Upper lobe of right lung (tissue), 1 donor: ENCODE results near the gene WRNIP1. TPM values are rescaled to one million over a fixed set of nuclear protein-coding genes. Genes with fewer than 3 reads are reported as not detected.

Source experiments
- ATAC-seq: fragments of 200-7000 bp; cut with Tn5 transposase; one replicate; pipeline ENCODE4 v1.9.1; 2020; ENCODE audit warnings: mild to moderate bottlenecking, moderate library complexity
- DNase-seq: peaks from one replicate; pipeline ENCODE4 v3.0.0-alpha.2; 2020
- H3K27ac ChIP-seq: fragments of 200-600 bp; one replicate; pipeline ENCODE4 v1.8.0; 2022
- H3K27me3 ChIP-seq: fragments of 200-600 bp; one replicate; pipeline ENCODE4 v1.8.0; 2022; ENCODE audit warnings: mild to moderate bottlenecking
- H3K36me3 ChIP-seq: fragments of 200-600 bp; one replicate; pipeline ENCODE4 v1.8.0; 2022
- H3K4me1 ChIP-seq: fragments of 200-600 bp; one replicate; pipeline ENCODE4 v1.8.0; 2022
- H3K4me3 ChIP-seq: fragments of 200-600 bp; one replicate; pipeline ENCODE4 v1.8.0; 2022; ENCODE audit warnings: mild to moderate bottlenecking
- H3K9me3 ChIP-seq: fragments of 200-600 bp; one replicate; pipeline ENCODE4 v1.8.0; 2022
- CTCF ChIP-seq: fragments of 200-600 bp; IDR thresholded peaks from one replicate; pipeline ENCODE4 v1.8.0; 2022; ENCODE audit warnings: antibody characterized with exemption
- intact Hi-C: fragments of 100-400 bp; cut with DNase I; formaldehyde crosslinking; loops from one replicate; pipeline ENCODE4 v1.11.0; 2022
- total RNA-seq: library from RNA; stranded (reverse); fragmentation: NEBNext Ultra II Directional; extraction: Animal tissue kit (Norgen Biotek cat#: 25700); gene quantifications from one replicate; pipeline ENCODE4 v1.2.1, GENCODE V29; 2021
- donor health status: DM: no; HTN: yes; CAD: no; lungs with severe emphysema.

The WRNIP1 gene
- total RNA-seq, 1 donor from 2014 or later = 42.9 TPM

GRCh38 chr6:2748183-2748582, 17.0 kb upstream of the WRNIP1 start:
- H3K4me1 ChIP-seq = no peaks in the 10 kb centered on the region
- TF ChIP-seq CTCF = no peak
- H3K36me3 ChIP-seq = no peaks in the 10 kb centered on the region
- H3K27ac ChIP-seq = no peak overlapping the region
- H3K4me3 ChIP-seq = no peak overlapping the region
- DNase-seq = no peak
- H3K27me3 ChIP-seq = no peaks in the 10 kb centered on the region
- H3K9me3 ChIP-seq = no peaks in the 10 kb centered on the region
- no peak for ATAC-seq
- intact Hi-C loops = no loop called here

GRCh38 chr6:2749969-2750600, 15.1 kb upstream of the WRNIP1 start:
- DNase-seq (no peak), ATAC-seq (peak; percentile 84)
- intact Hi-C loops = no loop called here
- no peaks in the 10 kb centered on the region for H3K9me3 ChIP-seq
- TF ChIP-seq CTCF = peak; percentile 95
- H3K4me1 ChIP-seq = no peaks in the 10 kb centered on the region
- no peak overlapping the region for H3K27ac ChIP-seq
- H3K36me3 ChIP-seq = no peaks in the 10 kb centered on the region
- no peaks in the 10 kb centered on the region for H3K27me3 ChIP-seq
- no peak overlapping the region for H3K4me3 ChIP-seq

- DNase-seq = no peak
- ATAC-seq = no peak
- Histone ChIP-seq H3K4me3 (no peak within 1 kb of the TSS), H3K27me3 (no peaks in the 10 kb centered on the region), H3K27ac (no peak within 1 kb of the TSS), H3K36me3 (no peaks in the 10 kb centered on the region), H3K9me3 (no peaks in the 10 kb centered on the region), H3K4me1 (no peaks in the 10 kb centered on the region)
- TF ChIP-seq CTCF = no peak
- intact Hi-C loops = no loop called here
Measured at GRCh38 chr6:2750832-2751231, 14.4 kb upstream of the WRNIP1 start, which contains the start of gene MYLK4. MYLK4 (minus strand) TSS chr6:2750922; CDS start chr6:2749294, 1,628 bp downstream.

- H3K27ac ChIP-seq = no peak overlapping the region
- H3K36me3 ChIP-seq = no peaks in the 10 kb centered on the region
- no peaks in the 10 kb centered on the region for H3K27me3 ChIP-seq
- no peak for DNase-seq
- H3K9me3 ChIP-seq = no peaks in the 10 kb centered on the region
- ATAC-seq = no peak
- no peak overlapping the region for H3K4me3 ChIP-seq
- no peaks in the 10 kb centered on the region for H3K4me1 ChIP-seq
- intact Hi-C loops = no loop called here
- TF ChIP-seq CTCF = no peak
Measured at GRCh38 chr6:2751871-2752270, 13.3 kb upstream of the WRNIP1 start.

- ATAC-seq = no peak
- Histone ChIP-seq H3K27me3 (no peaks in the 10 kb centered on the region), H3K9me3 (no peaks in the 10 kb centered on the region), H3K4me3 (no peak overlapping the region), H3K27ac (no peak overlapping the region), H3K4me1 (no peaks in the 10 kb centered on the region), H3K36me3 (no peaks in the 10 kb centered on the region)
- intact Hi-C loops = no loop called here
- no peak for DNase-seq
- TF ChIP-seq CTCF = no peak
Measured at GRCh38 chr6:2752477-2753109, 12.6 kb upstream of the WRNIP1 start.
